GM21381 (cell line): Measurements from ENCODE around the gene ZNF444.
"Not testable (repeated sequence)": the region's sequence is repeated elsewhere in the genome, so short reads cannot be mapped to it uniquely, and the experiment has no call there.

ENCODE experiments used
- ATAC-seq: cut with Tn5 transposase; IDR thresholded peaks from one replicate; pipeline ENCODE4 v1.9.1; 2021; ENCODE audit warnings: mild to moderate bottlenecking, moderate library complexity; ENCODE audit not compliant: unreplicated experiment

ZNF444 gene

DNA sequence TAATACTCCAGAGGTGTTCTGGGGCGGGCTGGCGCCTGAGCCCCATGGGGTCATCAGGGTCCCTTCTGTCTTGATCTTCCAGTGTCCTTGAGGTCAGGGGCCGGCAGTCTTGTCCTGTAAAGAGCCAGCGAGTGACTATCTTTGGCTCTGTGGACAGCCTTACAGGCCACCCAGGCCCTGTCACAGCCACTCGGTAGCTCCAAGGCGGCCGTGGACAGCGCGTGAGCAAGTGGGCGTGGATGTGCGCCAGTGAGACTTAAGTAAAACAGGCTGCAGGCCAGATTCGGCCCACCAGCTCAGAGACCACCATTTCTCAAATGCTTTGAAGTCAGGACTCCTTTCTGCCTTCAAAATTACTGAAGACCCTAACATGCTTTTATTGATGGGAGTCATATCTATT lies 3.7 kb downstream of the ZNF444 start:
- ATAC-seq: no peak

DNA sequence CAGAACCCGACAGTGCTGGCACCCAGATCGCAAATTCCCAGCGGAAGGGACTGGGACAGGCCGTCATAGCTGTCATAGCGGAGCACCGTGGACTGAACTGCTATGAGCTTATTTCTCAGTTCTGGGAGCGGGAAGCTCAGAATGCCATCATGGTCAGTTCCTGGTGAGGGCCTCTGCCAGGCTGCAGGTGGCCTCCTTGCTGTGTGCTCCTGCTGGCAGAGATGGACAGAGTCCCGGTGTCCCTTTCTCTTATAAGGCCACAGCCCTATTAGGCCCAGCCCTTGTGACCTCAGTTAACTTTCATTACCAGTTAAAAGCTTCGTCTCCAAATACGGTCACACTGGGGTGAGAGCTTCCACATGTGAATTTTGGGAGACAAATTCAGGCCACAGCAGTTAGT lies 4.6 kb downstream of the ZNF444 start:
- ATAC-seq: no peak

GRCh38 chr19:56146904-56147303 lies 5.8 kb downstream of the ZNF444 start:
- no peak for ATAC-seq

DNA sequence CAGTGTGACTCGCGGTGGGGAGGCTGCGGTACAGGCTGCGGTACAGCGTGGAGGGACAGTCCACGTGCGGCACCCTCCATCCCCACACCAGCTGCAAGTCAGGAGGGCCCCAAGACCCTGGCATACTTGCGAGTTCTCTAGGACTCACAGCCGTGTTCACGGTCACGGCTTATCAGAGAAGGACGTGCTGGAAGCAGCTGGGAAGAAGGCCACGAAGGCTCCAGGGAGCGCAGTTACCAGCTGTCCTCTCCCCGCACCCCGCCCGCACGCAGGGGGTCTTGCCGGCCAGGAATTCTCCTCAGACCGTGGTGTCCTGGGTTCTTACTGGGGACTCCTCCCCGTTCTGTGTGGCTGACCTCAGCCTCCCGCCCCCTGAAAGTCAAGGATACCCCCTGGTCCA lies 6.2 kb downstream of the ZNF444 start:
- no peak for ATAC-seq

DNA sequence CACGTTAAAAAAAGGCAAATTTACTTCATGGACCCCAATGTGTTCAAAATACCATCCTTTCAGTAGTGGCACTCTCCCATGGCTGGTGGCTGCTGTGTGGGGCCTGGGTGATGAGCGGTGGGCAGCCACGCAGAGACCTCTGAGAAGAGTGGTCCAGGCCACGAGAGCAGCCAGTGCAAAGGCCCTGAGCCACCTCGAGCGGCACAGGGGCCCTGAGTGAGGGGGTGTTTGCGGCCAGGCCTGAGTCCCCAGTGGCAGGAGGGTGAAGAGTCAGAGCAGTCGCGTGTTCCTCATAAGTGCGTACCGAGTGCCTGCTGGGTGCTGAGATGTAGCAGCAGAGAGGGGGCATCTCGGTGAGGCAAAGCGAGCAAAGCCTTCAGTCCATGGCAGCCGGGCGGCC lies 7.0 kb downstream of the ZNF444 start:
- ATAC-seq: no peak

DNA sequence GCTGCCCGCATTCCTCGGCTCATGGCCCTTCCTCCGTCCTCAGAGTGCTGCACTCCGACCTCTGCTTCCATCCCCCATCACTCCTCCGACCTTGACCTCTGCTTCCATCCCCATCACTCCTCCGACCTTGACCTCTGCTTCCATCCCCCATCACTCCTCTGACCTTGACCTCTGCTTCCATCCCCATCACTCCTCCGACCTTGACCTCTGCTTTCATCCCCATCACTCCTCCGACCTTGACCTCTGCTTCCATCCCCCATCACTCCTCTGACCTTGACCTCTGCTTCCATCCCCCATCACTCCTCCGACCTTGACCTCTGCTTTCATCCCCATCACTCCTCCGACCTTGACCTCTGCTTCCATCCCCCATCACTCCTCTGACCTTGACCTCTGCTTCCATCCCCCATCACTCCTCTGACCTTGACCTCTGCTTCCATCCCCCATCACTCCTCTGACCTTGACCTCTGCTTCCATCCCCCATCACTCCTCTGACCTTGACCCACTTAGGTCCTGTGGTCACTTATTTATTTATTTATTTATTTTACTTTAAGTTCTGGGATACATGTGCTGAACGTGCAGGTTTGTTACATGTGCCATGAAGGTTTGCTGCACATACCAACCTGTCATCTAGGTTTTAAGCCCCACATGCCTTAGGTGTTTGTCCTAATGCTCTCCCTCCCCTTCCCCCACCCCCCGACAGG lies 8.0 kb downstream of the ZNF444 start:
- not testable (repeated sequence) for ATAC-seq

DNA sequence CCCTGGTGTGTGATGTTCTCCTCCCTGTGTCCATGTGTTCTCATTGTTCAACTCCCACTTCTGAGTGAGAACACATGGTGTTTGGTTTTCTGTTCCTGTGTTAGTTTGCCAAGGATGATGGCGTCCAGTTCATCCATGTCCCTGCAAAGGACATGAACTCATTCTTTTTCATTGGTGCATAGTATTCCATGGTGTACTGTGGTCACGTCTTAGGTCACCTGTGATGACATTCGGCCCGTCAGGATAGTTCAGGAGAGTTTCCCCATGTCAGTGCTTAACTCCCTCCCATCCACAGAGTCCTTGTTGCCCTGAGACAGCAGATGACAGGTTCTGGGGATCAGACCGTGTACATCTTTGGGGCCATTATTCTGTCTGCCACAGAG lies 8.6 kb downstream of the ZNF444 start:
- ATAC-seq: no peak

GRCh38 chr19:56150358-56150757 lies 9.3 kb downstream of the ZNF444 start:
- no peak for ATAC-seq

DNA sequence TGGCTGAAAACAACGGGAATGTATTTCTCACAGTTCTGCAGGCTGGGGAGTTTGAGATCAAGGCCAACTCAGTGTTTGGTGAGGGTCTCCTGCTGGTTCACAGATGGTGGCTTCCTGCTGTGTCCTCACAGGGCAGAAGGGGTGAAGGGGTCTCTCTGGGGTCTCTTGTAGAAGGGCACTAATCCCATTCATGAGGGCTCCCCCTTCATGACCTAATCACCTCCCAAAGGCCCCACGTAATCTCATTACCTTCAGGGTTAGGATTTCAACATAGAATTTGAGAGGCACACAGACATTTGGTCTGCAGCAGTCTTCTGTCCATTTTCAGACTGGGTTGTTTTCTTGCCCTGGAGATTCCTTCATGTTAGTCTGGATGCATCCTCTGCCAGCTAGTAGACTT lies 11.6 kb downstream of the ZNF444 start:
- no peak for ATAC-seq

DNA sequence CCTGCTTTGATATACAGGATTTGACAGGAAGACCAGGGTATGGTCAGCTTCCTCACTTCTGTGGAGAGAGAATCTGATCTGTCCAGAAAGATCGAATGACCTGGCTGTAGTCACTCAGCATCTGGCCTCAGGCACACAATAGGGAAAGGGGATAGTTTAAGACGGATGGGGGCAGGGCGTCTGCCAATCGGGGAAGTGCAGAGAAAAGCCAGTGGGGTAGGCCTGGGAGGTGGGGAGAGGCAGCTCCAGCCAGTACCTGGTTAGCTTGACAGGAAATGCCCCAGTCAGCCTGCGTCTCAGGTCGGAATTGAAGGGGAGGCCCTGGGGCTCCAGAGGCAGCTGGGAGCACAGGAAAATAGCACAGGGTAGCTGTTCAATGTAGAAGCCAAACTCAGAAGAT lies 12.4 kb downstream of the ZNF444 start:
- ATAC-seq: no peak

- ATAC-seq: no peak
These were observed 14.1 kb downstream of the ZNF444 start for GRCh38 chr19:56155124-56155687.

DNA sequence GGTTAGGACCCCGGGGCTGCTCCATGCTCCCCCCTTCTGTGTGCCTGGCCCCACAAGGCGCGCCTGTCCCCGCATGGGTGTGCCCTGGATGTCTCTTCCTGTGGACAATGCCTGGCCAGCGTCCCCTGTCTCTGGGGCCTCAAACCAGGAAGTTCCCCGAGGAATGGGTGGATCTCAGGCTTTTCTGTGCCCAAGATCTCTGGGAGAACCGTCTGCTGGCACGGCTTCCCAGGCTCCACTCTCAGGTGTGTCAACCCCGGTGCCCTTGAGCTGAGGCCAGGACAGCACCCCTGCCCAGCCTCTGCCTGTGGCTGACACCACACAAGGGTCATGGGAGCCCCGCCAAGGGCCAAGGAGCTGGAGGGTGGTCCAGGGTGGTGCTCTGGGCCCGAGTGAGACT lies 15.7 kb downstream of the ZNF444 start:
- ATAC-seq: no peak

GRCh38 chr19:56158170-56158757 lies 17.2 kb downstream of the ZNF444 start:
- ATAC-seq: no peak

DNA sequence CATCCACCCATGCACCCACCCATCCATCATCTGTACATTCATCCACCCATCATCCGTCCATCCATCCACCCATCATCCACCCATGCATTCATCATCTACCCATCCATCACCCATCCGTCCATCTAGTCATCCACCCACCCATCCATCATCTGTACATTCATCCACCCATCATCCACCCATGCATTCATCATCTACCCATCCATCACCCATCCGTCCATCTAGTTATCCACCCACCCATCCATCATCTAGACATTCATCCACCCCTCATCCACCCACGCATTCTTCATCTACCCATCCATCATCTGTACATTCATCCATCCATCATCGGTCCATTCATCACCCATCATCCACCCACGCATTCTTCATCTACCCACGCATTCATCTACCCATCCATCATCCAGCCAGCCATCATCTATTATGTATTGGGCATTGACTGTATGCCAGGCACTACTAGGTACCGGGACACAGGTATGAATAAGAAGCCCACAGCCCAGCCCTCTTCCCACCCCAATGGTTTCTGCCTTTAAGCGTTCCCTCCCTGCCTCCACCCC lies 18.0 kb downstream of the ZNF444 start:
- ATAC-seq: no peak

- ATAC-seq: no peak
These were observed 18.7 kb downstream of the ZNF444 start for GRCh38 chr19:56159622-56160271.

GRCh38 chr19:56161534-56161933 lies 20.4 kb downstream of the ZNF444 start:
- no peak for ATAC-seq

DNA sequence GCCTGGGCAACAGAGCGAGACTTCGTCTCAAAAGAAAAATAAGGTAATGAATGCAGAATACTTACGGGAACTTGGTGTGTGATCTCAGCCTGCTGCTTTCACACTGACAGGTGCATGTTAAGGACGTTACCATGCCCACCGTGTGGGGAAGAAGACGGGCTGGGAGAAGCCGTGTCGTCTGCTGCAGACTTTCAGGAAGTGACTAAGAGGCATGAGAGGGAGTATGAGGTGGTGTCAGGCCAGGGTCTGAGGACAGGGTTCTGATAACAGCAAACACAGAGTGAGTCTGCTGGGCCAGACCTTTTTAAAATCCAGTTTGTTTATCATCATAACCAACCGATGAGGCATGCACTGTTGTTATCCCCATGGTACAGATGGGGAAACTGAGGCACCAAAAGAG lies 21.2 kb downstream of the ZNF444 start:
- ATAC-seq: no peak

DNA sequence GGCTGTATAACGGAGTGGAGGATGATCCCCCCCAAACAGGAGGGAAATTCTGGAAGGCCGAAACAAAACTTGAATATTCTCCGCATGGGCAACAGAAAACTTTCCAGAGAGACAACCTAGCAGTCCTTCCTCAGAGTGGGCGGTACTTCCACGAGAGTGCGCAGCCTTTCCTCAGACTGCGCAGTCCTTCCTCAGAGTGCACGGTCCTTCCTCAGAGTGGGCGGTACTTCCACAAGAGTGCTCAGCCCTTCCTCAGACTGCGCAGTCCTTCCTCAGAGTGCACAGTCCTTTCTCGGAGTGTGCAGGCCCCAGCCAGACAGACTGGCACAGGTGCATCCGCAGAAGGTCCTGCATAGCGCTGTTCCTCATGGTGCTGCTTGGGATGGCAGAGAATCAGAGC lies 22.0 kb downstream of the ZNF444 start:
- ATAC-seq: no peak

DNA sequence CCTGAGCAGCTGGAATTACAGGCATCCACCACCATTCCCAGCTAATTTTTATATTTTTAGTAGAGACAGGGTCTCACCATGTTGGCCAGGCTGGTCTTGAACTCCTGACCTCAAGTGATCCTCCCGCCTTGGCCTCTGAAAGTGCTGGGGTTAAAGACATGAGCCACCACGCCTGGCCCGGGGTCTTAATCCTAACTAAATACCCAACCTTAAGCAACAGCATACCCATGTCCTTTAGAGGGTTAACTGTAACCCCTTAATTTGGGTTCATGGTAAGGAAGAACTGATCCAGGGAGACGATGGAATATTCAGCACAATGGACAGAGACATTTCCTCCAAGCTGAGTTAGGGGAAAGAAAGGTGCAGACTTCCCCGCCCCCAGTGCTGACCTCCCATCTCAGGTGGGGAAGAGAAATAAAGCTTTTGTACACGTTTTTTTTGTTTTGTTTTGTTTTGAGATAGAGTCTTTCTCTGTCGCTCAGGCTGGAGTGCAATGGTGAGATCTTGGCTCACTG lies 26.0 kb downstream of the ZNF444 start:
- ATAC-seq: no peak

DNA sequence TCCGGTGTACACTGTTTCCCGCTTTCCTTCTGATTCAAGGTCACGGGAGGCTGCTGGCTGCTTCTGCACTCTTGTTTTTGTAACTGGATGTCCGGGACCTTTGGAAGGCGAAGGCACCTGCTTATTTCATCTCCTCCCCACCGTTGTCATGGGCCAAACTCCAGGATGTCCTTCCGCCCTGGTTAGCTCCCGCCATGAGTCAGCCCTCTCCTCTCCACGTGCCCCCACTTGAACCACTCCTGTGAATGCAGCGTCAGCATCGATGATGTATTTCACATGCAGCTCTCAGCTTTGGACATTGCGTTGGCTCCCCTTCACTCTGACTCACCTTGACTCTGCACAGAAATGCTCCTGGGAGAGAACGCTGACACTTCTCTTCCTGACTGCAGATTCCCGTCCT lies 29.2 kb downstream of the ZNF444 start:
- ATAC-seq: no peak

DNA sequence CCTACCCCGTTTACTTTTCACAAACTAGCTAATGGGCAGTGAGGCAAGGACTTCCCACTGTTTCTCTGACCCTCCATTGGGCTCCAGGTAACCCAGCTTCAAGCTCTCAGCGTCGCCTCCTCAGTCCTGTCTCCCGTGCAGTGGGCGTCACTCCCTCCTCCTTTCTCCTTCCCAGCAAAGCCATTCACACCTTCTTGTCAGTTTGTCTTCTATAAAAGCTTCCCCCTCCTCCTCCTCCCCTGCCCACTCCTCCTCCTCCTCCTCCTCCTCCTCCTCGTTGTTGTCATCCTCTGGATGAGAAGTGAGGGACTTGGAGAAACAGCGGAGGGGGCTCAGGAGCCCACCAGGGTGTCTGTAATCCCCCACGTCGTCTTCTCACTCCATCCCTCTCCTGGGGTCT lies 33.0 kb downstream of the ZNF444 start:
- ATAC-seq: no peak

- ATAC-seq: no peak
These were observed 33.5 kb downstream of the ZNF444 start for GRCh38 chr19:56174550-56174949.
